DOHH2 (cell line): ENCODE data around the gene C1RL.

Experiments used
- H3F3A ChIP-seq: fragments of 200-600 bp; sonication (generic), shearing (Covaris generic); 2 replicates; pipeline ENCODE4 v1.6.0; 2016; ENCODE audit warnings: antibody characterized with exemption, mild to moderate bottlenecking; ENCODE audit not compliant: control insufficient read depth, insufficient read depth
- H3K27ac ChIP-seq: fragments of 200-600 bp; sonication (generic); 2 replicates; pipeline ENCODE4 v1.5.1; 2014; ENCODE audit warnings: low read depth, mild to moderate bottlenecking, low read length, moderate library complexity
- H3K27me3 ChIP-seq: fragments of 200-600 bp; sonication (generic); 2 replicates; pipeline ENCODE4 v1.6.1; 2014; ENCODE audit warnings: mild to moderate bottlenecking, low read length, mixed read lengths; ENCODE audit not compliant: control insufficient read depth
- H3K36me3 ChIP-seq: fragments of 200-600 bp; sonication (generic); 2 replicates; pipeline ENCODE4 v1.6.1; 2014; ENCODE audit warnings: mild to moderate bottlenecking, low read length, moderate library complexity, mixed read lengths; ENCODE audit not compliant: control insufficient read depth
- H3K4me1 ChIP-seq: fragments of 200-600 bp; sonication (generic); 2 replicates; pipeline ENCODE4 v1.6.1; 2014; ENCODE audit warnings: mild to moderate bottlenecking, low read length, mixed read lengths; ENCODE audit not compliant: control insufficient read depth
- H3K4me2 ChIP-seq: fragments of 200-600 bp; sonication (generic); 2 replicates; pipeline ENCODE4 v1.6.0; 2014; ENCODE audit warnings: mild to moderate bottlenecking, low read length, moderate library complexity
- H3K4me3 ChIP-seq: fragments of 200-600 bp; sonication (generic); 2 replicates; pipeline ENCODE4 v1.5.1; 2014; ENCODE audit warnings: mild to moderate bottlenecking, low read length, mixed read lengths
- H3K79me2 ChIP-seq: fragments of 200-600 bp; sonication (generic); 2 replicates; pipeline ENCODE4 v1.6.1; 2014; ENCODE audit warnings: mild to moderate bottlenecking, low read length, mixed read lengths; ENCODE audit not compliant: control insufficient read depth
- H3K9me2 ChIP-seq: fragments of 200-600 bp; sonication (generic); replicated peaks from 2 replicates; pipeline ENCODE4 v1.6.1; 2014; ENCODE audit warnings: mild to moderate bottlenecking, low read length, mixed read lengths; ENCODE audit not compliant: control insufficient read depth
- H3K9me3 ChIP-seq: fragments of 200-600 bp; sonication (generic); 2 replicates; pipeline ENCODE4 v1.6.1; 2014; ENCODE audit warnings: antibody characterized with exemption, low read length, mixed read lengths; ENCODE audit not compliant: control insufficient read depth, insufficient read depth
- H4K20me1 ChIP-seq: fragments of 200-600 bp; sonication (generic); 2 replicates; pipeline ENCODE4 v1.6.0; 2014; ENCODE audit warnings: low read depth, mild to moderate bottlenecking, antibody characterized with exemption, low read length, moderate library complexity; ENCODE audit not compliant: control insufficient read depth, insufficient read depth
- EZH2phosphoT487 ChIP-seq: fragments of 200-600 bp; sonication (generic); IDR thresholded peaks from 2 replicates; pipeline ENCODE4 v1.6.1; 2017; ENCODE audit warnings: borderline replicate concordance, mild to moderate bottlenecking, antibody characterized with exemption, low read length, moderate library complexity, mixed read lengths
- TF ChIP-seq, protein P1 (sequence below): fragments of 200-600 bp; sonication (generic); IDR thresholded peaks from one replicate; pipeline ENCODE4 v1.5.1; 2014; ENCODE audit warnings: antibody characterized with exemption, mild to moderate bottlenecking, low read depth, low read length; ENCODE audit not compliant: poor library complexity, severe bottlenecking

The C1RL gene

DNA sequence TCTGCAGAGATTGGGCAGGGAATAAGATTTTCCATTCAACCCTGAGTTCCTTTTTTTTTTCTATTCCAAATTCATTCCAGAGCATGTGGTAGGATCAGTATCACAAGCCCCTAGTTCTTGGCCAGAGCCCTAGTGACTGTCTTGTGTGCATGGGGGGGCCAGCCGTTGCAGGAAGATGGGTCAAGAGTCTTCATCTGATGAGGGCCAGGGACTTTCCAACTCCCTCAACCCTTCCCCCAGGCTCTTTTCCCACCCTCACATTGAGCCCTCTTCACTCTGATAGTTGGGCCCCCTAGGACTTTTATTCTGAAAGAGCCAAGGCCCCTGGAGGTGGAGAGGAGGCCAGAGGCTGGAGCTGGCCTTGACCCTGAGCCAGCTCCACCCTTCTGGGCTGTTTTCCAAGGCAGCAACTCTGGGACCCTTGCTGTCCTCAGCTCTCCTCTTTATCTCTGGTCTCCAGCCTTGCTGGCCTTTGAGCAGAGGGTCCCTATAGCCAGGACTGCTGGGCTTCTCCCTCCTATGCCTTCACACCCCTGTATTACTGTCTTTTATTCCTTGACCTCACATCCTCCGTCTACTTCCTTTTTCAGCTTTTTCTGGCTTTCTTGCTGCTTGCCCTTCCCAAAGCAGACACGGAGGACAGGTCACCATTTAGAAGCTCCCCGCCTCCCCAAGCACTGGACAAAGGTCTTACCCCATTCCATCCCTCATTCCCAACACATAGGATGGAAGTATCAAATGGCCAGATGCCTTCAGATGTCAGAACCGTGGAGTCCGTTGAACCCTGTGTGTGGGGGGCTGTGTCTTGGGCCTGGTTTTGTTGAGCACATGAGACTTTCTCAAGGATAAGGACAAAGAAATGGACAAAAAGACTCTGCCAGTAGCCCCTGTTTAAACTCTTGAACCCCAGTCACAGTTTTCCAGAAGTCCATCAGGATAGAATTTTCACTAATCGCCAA is 14.1 kb upstream of the C1RL start:
- no peaks in the 10 kb centered on the region for H4K20me1 ChIP-seq
- no peak overlapping the region for H3K4me3 ChIP-seq
- no peak for TF ChIP-seq EZH2phosphoT487
- TF ChIP-seq, protein P1, sequence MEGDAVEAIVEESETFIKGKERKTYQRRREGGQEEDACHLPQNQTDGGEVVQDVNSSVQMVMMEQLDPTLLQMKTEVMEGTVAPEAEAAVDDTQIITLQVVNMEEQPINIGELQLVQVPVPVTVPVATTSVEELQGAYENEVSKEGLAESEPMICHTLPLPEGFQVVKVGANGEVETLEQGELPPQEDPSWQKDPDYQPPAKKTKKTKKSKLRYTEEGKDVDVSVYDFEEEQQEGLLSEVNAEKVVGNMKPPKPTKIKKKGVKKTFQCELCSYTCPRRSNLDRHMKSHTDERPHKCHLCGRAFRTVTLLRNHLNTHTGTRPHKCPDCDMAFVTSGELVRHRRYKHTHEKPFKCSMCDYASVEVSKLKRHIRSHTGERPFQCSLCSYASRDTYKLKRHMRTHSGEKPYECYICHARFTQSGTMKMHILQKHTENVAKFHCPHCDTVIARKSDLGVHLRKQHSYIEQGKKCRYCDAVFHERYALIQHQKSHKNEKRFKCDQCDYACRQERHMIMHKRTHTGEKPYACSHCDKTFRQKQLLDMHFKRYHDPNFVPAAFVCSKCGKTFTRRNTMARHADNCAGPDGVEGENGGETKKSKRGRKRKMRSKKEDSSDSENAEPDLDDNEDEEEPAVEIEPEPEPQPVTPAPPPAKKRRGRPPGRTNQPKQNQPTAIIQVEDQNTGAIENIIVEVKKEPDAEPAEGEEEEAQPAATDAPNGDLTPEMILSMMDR, result no peak
- H3K27ac ChIP-seq, result no peak overlapping the region
- H3K27me3 ChIP-seq, result 0 out of 2 replicates have a peak, but pooled peaks cover 3% of the 10 kb centered on the region
- no peaks in the 10 kb centered on the region for H3K79me2 ChIP-seq
- no peaks in the 10 kb centered on the region for H3K9me3 ChIP-seq
- no peaks in the 10 kb centered on the region for H3K4me1 ChIP-seq
- no peak overlapping the region for H3K4me2 ChIP-seq
- H3F3A ChIP-seq, result no peaks in the 10 kb centered on the region
- H3K9me2 ChIP-seq, result no peaks in the 10 kb centered on the region
- no peaks in the 10 kb centered on the region for H3K36me3 ChIP-seq

DNA sequence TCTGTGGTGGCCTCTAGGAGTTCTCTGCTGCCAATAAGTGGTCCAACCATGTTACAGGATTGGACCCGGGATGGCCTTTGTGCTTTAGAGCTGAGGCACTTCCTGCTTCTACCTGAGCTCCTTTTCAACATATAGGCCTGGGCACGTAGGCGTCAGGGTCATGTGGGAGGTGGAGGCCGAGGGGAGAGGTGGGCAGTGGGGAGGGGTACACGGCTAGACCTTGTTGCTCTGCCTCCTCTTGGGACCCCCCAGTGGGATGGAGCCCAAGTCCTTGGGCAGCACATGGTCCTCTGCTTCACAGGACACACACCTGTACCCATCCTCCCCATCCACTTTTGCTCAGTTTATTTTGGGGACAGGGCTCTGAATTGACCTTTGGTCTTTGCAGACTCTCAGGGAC is 12.3 kb upstream of the C1RL start:
- H3K4me1 ChIP-seq, result no peaks in the 10 kb centered on the region
- no peaks in the 10 kb centered on the region for H3K9me3 ChIP-seq
- 0 out of 2 replicates have a peak, but pooled peaks cover 3% of the 10 kb centered on the region for H3K27me3 ChIP-seq
- no peak overlapping the region for H3K4me3 ChIP-seq
- H3K9me2 ChIP-seq, result no peaks in the 10 kb centered on the region
- no peaks in the 10 kb centered on the region for H4K20me1 ChIP-seq
- H3K79me2 ChIP-seq, result no peaks in the 10 kb centered on the region
- TF ChIP-seq EZH2phosphoT487, result no peak
- TF ChIP-seq, protein P1, result no peak
- no peaks in the 10 kb centered on the region for H3F3A ChIP-seq
- H3K4me2 ChIP-seq, result no peak overlapping the region
- H3K27ac ChIP-seq, result no peak overlapping the region
- no peaks in the 10 kb centered on the region for H3K36me3 ChIP-seq

DNA sequence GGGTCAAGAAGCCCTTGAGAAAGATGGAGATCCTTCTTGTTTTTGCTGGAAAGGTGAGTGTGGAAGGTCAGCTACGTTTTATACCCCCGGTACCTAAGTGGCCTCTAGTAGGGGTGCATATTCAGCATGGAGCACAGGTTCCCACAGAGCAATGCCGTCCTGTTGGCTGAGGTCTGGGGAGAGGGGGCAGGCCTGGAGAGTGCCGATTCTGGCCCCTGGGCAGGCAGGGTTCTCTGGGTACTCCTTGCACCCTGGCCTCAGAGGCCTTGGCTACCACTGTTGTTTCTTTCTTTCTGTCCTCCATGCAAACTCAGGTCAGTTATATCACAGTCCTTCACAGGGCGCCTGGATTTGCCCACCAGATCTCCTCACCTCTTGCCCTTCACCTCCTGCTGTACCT is 11.2 kb upstream of the C1RL start:
- Histone ChIP-seq H3K27ac (no peak overlapping the region), H3K4me2 (no peak overlapping the region), H3K27me3 (no peaks in the 10 kb centered on the region), H3K9me2 (no peaks in the 10 kb centered on the region), H3K9me3 (no peaks in the 10 kb centered on the region), H3K79me2 (no peaks in the 10 kb centered on the region), H3K4me3 (no peak overlapping the region), H3K36me3 (no peaks in the 10 kb centered on the region), H3F3A (no peaks in the 10 kb centered on the region), H4K20me1 (no peaks in the 10 kb centered on the region), H3K4me1 (no peaks in the 10 kb centered on the region)
- no peak for TF ChIP-seq EZH2phosphoT487
- TF ChIP-seq, protein P1, result no peak
